ENCODE measurements around the gene NOX3. TPM values are rescaled to one million over a fixed set of nuclear protein-coding genes. Genes with fewer than 3 reads are reported as not detected.

NOX3 gene
- total and polyA plus RNA-seq, 7 donors = not detected

GRCh38 chr6:155420492-155420891 lies 35.1 kb downstream of the NOX3 start:
- Histone ChIP-seq H3K4me3 (no peak overlapping the region), H3K27me3 (ENCODE audit: insufficient read depth in 3 of 3, low read length in 2 of 3) (no peaks in the 10 kb centered on the region), H3K27ac (no peak overlapping the region), H3K9me3 (no peaks in the 10 kb centered on the region), H3K36me3 (ENCODE audit: insufficient read depth in 1 of 2, low read depth in 1 of 2) (no peaks in the 10 kb centered on the region), H3K4me1 (peaks cover 9% of the 10 kb centered on the region)
- DNase-seq (no peak), ATAC-seq (no peak)
- 63 to 93% (median 90%) methylated on average over 2 of the region's 2 CpGs for WGBS, 3 donors
- intact Hi-C loops (cut with DNase I) = no loop called here
- no peak for TF ChIP-seq CTCF (IDR thresholded peaks at IDR 0.05)

- H3K36me3 ChIP-seq (ENCODE audit: insufficient read depth in 1 of 2, low read depth in 1 of 2) = no peaks in the 10 kb centered on the region
- no peaks in the 10 kb centered on the region for H3K9me3 ChIP-seq
- H3K27me3 ChIP-seq (ENCODE audit: insufficient read depth in 3 of 3, low read length in 2 of 3) = no peaks in the 10 kb centered on the region
- ATAC-seq = no peak
- intact Hi-C loops (cut with DNase I) = no loop called here
- peaks cover 9% of the 10 kb centered on the region for H3K4me1 ChIP-seq
- no peak for DNase-seq
- H3K27ac ChIP-seq = no peak overlapping the region
- H3K4me3 ChIP-seq = no peak overlapping the region
- TF ChIP-seq CTCF (IDR thresholded peaks at IDR 0.05) = no peak
- 79 to 81% (median 80%) methylated on average over 4 of the region's 4 CpGs for WGBS, 3 donors
These were observed 36.5 kb downstream of the NOX3 start for GRCh38 chr6:155419161-155419560.

GRCh38 chr6:155418017-155418761 lies 37.5 kb downstream of the NOX3 start:
- H3K27ac ChIP-seq = no peak overlapping the region
- H3K36me3 ChIP-seq (ENCODE audit: insufficient read depth in 1 of 2, low read depth in 1 of 2) = no peaks in the 10 kb centered on the region
- ATAC-seq (peak in 2 of 4 donors; percentile 67 to 82), DNase-seq (peak in 1 of 2 donors; percentile 30)
- H3K4me3 ChIP-seq = peak overlapping the region; percentile 9
- intact Hi-C loops (cut with DNase I) = no loop called here
- H3K9me3 ChIP-seq = no peaks in the 10 kb centered on the region
- peaks cover 9% of the 10 kb centered on the region for H3K4me1 ChIP-seq
- H3K27me3 ChIP-seq (ENCODE audit: insufficient read depth in 3 of 3, low read length in 2 of 3) = no peaks in the 10 kb centered on the region
- no peak for TF ChIP-seq CTCF (IDR thresholded peaks at IDR 0.05)
- 13 to 24% (median 16%) methylated on average over 9 of the region's 9 CpGs for WGBS, 3 donors

GRCh38 chr6:155417454-155417853 lies 38.2 kb downstream of the NOX3 start:
- no peak for ATAC-seq
- Histone ChIP-seq H3K27ac (no peak overlapping the region), H3K9me3 (no peaks in the 10 kb centered on the region), H3K36me3 (ENCODE audit: insufficient read depth in 1 of 2, low read depth in 1 of 2) (no peaks in the 10 kb centered on the region), H3K4me1 (peaks cover 9% of the 10 kb centered on the region), H3K4me3 (peak overlapping the region; percentile 9), H3K27me3 (ENCODE audit: insufficient read depth in 3 of 3, low read length in 2 of 3) (no peaks in the 10 kb centered on the region)
- no peak for TF ChIP-seq CTCF (IDR thresholded peaks at IDR 0.05)
- intact Hi-C loops (cut with DNase I) = no loop called here
- WGBS, 3 donors = 66 to 74% (median 68%) methylated on average over 3 of the region's 3 CpGs
- DNase-seq = no peak

- intact Hi-C loops (cut with DNase I) = no loop called here
- Histone ChIP-seq H3K27ac (no peak overlapping the region), H3K4me3 (no peak overlapping the region), H3K27me3 (ENCODE audit: insufficient read depth in 3 of 3, low read length in 2 of 3) (no peaks in the 10 kb centered on the region), H3K36me3 (ENCODE audit: insufficient read depth in 1 of 2, low read depth in 1 of 2) (no peaks in the 10 kb centered on the region), H3K9me3 (no peaks in the 10 kb centered on the region), H3K4me1 (peaks cover 9% of the 10 kb centered on the region)
- DNase-seq = no peak
- ATAC-seq = no peak
- TF ChIP-seq CTCF (IDR thresholded peaks at IDR 0.05) = no peak
- 87 to 93% (median 88%) methylated on average over 4 of the region's 4 CpGs for WGBS, 3 donors
These were observed 39.7 kb downstream of the NOX3 start for GRCh38 chr6:155415953-155416352.
